GM23338 (cell line): Measurements from ENCODE around the gene EYA2. TPM values are rescaled to one million over a fixed set of nuclear protein-coding genes. Genes with fewer than 3 reads are reported as not detected.

Source experiments
- ATAC-seq: fragments of 200-7000 bp; cut with Tn5 transposase; 3 replicates; pipeline ENCODE4 v1.9.1; 2020
- DNase-seq: peaks from one replicate; pipeline ENCODE4 v3.0.0-alpha.2; 2015; ENCODE audit warnings: low spot score
- H2AFZ ChIP-seq: fragments of 200-600 bp; sonication (generic); 2 replicates; pipeline ENCODE4 v1.8.0; 2016; ENCODE audit warnings: antibody characterized with exemption, mild to moderate bottlenecking, moderate library complexity
- H3F3A ChIP-seq: fragments of 200-600 bp; sonication (generic); replicated peaks from 2 replicates; pipeline ENCODE4 v1.8.0; 2017; ENCODE audit warnings: antibody characterized with exemption, mixed run types, low read depth
- H3K27ac ChIP-seq: fragments of 200-600 bp; sonication (generic); 2 replicates; pipeline ENCODE4 v1.6.1; 2016; ENCODE audit warnings: low read depth
- H3K27me3 ChIP-seq: fragments of 200-600 bp; sonication (generic); 2 replicates; pipeline ENCODE4 v1.8.0; 2016; ENCODE audit warnings: mild to moderate bottlenecking, mixed run types, moderate library complexity; ENCODE audit not compliant: insufficient read depth
- H3K36me3 ChIP-seq: fragments of 200-600 bp; sonication (generic); 2 replicates; pipeline ENCODE4 v1.8.0; 2016; ENCODE audit warnings: mild to moderate bottlenecking; ENCODE audit not compliant: insufficient read depth
- H3K4me1 ChIP-seq: fragments of 200-600 bp; sonication (generic); 2 replicates; pipeline ENCODE4 v1.8.0; 2016; ENCODE audit warnings: mild to moderate bottlenecking, moderate library complexity; ENCODE audit not compliant: insufficient read depth
- H3K4me2 ChIP-seq: fragments of 200-600 bp; sonication (generic); 2 replicates; pipeline ENCODE4 v1.7.1; 2017; ENCODE audit warnings: mixed run types
- H3K4me3 ChIP-seq: fragments of 200-600 bp; sonication (generic); 2 replicates; pipeline ENCODE4 v1.6.1; 2016; ENCODE audit warnings: mixed run types
- H3K79me2 ChIP-seq: fragments of 200-600 bp; sonication (generic); replicated peaks from 2 replicates; pipeline ENCODE4 v1.8.0; 2017; ENCODE audit warnings: mild to moderate bottlenecking; ENCODE audit not compliant: insufficient read depth
- H3K9me2 ChIP-seq: fragments of 200-600 bp; sonication (generic); 2 replicates; pipeline ENCODE4 v1.8.0; 2017; ENCODE audit not compliant: insufficient read depth
- H4K20me1 ChIP-seq: fragments of 200-600 bp; sonication (generic); replicated peaks from 2 replicates; pipeline ENCODE4 v1.8.0; 2017; ENCODE audit warnings: mild to moderate bottlenecking; ENCODE audit not compliant: insufficient read depth
- H3K27ac Mint-ChIP-seq: 2 replicates; pipeline ENCODE4 v1.8.0; 2020; ENCODE audit warnings: inconsistent platforms, mild to moderate bottlenecking, moderate library complexity, mixed read lengths
- H3K27me3 Mint-ChIP-seq: 3 replicates; pipeline ENCODE4 v1.8.0; 2022; ENCODE audit warnings: low read depth, mild to moderate bottlenecking, moderate library complexity, mixed read lengths, inconsistent platforms; ENCODE audit not compliant: insufficient read depth, poor library complexity
- H3K36me3 Mint-ChIP-seq: 3 replicates; pipeline ENCODE4 v1.8.0; 2021; ENCODE audit warnings: low read depth, mild to moderate bottlenecking, inconsistent platforms, moderate library complexity, mixed read lengths
- H3K4me1 Mint-ChIP-seq: 3 replicates; pipeline ENCODE4 v1.8.0; 2020; ENCODE audit warnings: mild to moderate bottlenecking, inconsistent platforms, mixed read lengths
- H3K4me3 Mint-ChIP-seq: 3 replicates; pipeline ENCODE4 v1.8.0; 2021; ENCODE audit warnings: moderate library complexity, mild to moderate bottlenecking, inconsistent platforms, mixed read lengths
- H3K9me3 Mint-ChIP-seq: 3 replicates; pipeline ENCODE4 v1.8.0; 2020; ENCODE audit warnings: moderate library complexity, mild to moderate bottlenecking, inconsistent platforms, mixed read lengths
- CREB1 ChIP-seq: fragments of 250-450 bp; sonication (Bioruptor Pico); IDR thresholded peaks from 2 replicates; pipeline ENCODE4 v1.5.0; 2020; ENCODE audit warnings: low read depth, mild to moderate bottlenecking, moderate library complexity
- CTCF ChIP-seq, 2 experiments: fragments of 200-600 bp in 1 of 2; sonication (generic) in 1 of 2; conservative IDR thresholded peaks; 2 replicates each; pipeline versions ENCODE4 v1.5.1 to v1.6.1; 2016 to 2017; ENCODE audit warnings: antibody characterized with exemption in 2 of 2, low read depth in 2 of 2, mild to moderate bottlenecking in 2 of 2, moderate library complexity in 1 of 2
- ETS1 ChIP-seq: IDR thresholded peaks from 2 replicates; pipeline ENCODE4 v1.6.1; 2016; ENCODE audit warnings: antibody characterized with exemption
- EZH2 ChIP-seq: fragments of 200-600 bp; sonication (generic); IDR thresholded peaks from one replicate; pipeline ENCODE4 v1.8.0; 2017; ENCODE audit warnings: antibody characterized with exemption, mild to moderate bottlenecking, low read depth; ENCODE audit not compliant: unreplicated experiment
- EZH2phosphoT487 ChIP-seq: fragments of 200-600 bp; sonication (generic); IDR thresholded peaks from one replicate; pipeline ENCODE4 v1.8.1; 2018; ENCODE audit warnings: antibody characterized with exemption; ENCODE audit not compliant: unreplicated experiment
- JUNB ChIP-seq: IDR thresholded peaks from one replicate; pipeline ENCODE4 v1.6.1; 2016; ENCODE audit warnings: antibody characterized with exemption; ENCODE audit not compliant: unreplicated experiment
- NANOG ChIP-seq: IDR thresholded peaks from 2 replicates; pipeline ENCODE4 v1.6.1; 2016; ENCODE audit warnings: antibody characterized with exemption, borderline replicate concordance
- POLR2AphosphoS5 ChIP-seq: IDR thresholded peaks from 2 replicates; pipeline ENCODE4 v1.6.1; 2016; ENCODE audit warnings: antibody characterized with exemption, low read depth
- ZNF331 ChIP-seq: fragments of 250-450 bp; sonication (Bioruptor Pico); IDR thresholded peaks from 2 replicates; pipeline ENCODE4 v1.5.0; 2020; ENCODE audit warnings: low read depth, mild to moderate bottlenecking, moderate library complexity
- ZNF462 ChIP-seq: fragments of 250-450 bp; sonication (Bioruptor Pico); IDR thresholded peaks from 2 replicates; pipeline ENCODE4 v1.5.0; 2020; ENCODE audit warnings: mild to moderate bottlenecking, moderate library complexity
- polyA plus RNA-seq: library from polyadenylated mRNA; unstranded; fragments of >200 nt; fragmentation: Nextera tagmentation; extraction: Ambion mirVana; gene quantifications from 2 replicates; pipeline ENCODE4 v1.2.1, GENCODE V29; 2016
- total RNA-seq: library from RNA; depleted of rRNA; stranded (reverse); fragments of >200 nt; shearing (Covaris generic); gene quantifications from 2 replicates; pipeline ENCODE4 v1.2.3, GENCODE V29; 2014

EYA2 gene
- total and polyA plus RNA-seq, 2 experiments from 2014 or later, result 0.50 to 0.56 TPM

GRCh38 chr20:47018381-47018780 is 123.7 kb downstream of the EYA2 start:
- no peaks in the 10 kb centered on the region for H3K9me2 ChIP-seq
- H3K79me2 ChIP-seq, result no peaks in the 10 kb centered on the region
- H3K27ac Mint-ChIP-seq, result no peak overlapping the region
- H3K27me3 ChIP-seq, result no peaks in the 10 kb centered on the region
- H2AFZ ChIP-seq, result no peak overlapping the region
- H3K4me3 ChIP-seq, result no peak overlapping the region
- no peak overlapping the region for H3K4me3 Mint-ChIP-seq
- no peaks in the 10 kb centered on the region for H4K20me1 ChIP-seq
- DNase-seq (no peak), ATAC-seq (no peak)
- H3K4me1 ChIP-seq, result 0 out of 2 replicates have a peak, but pooled peaks cover 5% of the 10 kb centered on the region
- H3K27me3 Mint-ChIP-seq, result no peaks in the 10 kb centered on the region
- peaks cover 6% of the 10 kb centered on the region for H3K4me1 Mint-ChIP-seq
- no peak for TF ChIP-seq ZNF462 (CRISPR knock-in tag)
- TF ChIP-seq EZH2phosphoT487, result no peak
- TF ChIP-seq ZNF331 (CRISPR knock-in tag), result no peak
- TF ChIP-seq POLR2AphosphoS5, result no peak
- TF ChIP-seq ETS1, result no peak
- TF ChIP-seq CREB1 (CRISPR knock-in tag), result no peak
- no peak for TF ChIP-seq NANOG
- TF ChIP-seq JUNB, result no peak
- TF ChIP-seq EZH2, result no peak
- no peak for TF ChIP-seq CTCF (conservative IDR thresholded peaks at IDR 0.05; ENCODE audit: low read depth in 2 of 2)
- no peaks in the 10 kb centered on the region for H3F3A ChIP-seq
- no peaks in the 10 kb centered on the region for H3K36me3 Mint-ChIP-seq
- no peak overlapping the region for H3K4me2 ChIP-seq
- no peaks in the 10 kb centered on the region for H3K36me3 ChIP-seq
- no peaks in the 10 kb centered on the region for H3K9me3 Mint-ChIP-seq
- H3K27ac ChIP-seq, result no peak overlapping the region
